Retinal pigment epithelial cell (primary cell): Measurements from ENCODE around the gene CLSTN2.
A peak's percentile ranks its signal among the peaks of the same experiment; 100 is the strongest.

ENCODE experiments used
- DNase-seq: peaks from one replicate; pipeline ENCODE4 v3.0.0-alpha.2; 2010; ENCODE audit warnings: low read depth
- H3K4me3 ChIP-seq: 2 replicates; pipeline ENCODE4 v1.5.1; 2011; ENCODE audit warnings: mild to moderate bottlenecking, low read length, control low read depth, moderate library complexity
- TF ChIP-seq, protein P1 (sequence below): conservative IDR thresholded peaks from 2 replicates; pipeline ENCODE4 v1.5.1; 2011; ENCODE audit warnings: low read depth, low read length, control low read depth, inconsistent platforms

CLSTN2 gene

DNA sequence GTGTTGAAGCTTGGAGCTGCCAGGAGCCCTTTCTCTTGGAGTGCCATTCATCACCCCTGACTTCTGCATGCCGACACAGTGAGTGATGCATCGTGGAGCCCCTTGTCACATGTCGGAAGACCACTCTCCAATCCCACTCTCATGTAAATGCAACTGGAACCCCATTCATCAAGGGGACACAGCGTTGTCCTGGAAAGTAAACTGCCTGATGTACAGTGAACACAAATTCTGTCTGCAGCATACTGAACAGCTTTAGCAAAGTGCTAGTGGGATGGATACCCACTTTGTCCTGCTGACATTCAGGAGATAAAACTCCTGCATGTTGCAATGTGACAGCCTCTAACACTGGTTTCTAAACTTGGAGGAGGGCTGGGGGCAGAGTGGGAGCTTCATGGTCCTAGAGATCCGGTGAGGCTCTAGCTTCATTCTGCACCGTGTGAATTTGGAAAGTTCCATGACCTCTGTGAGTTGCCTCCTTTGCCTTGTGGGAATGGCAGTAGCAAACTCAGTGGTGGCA lies 194.8 kb downstream of the CLSTN2 start:
- DNase-seq = no peak
- TF ChIP-seq, protein P1, sequence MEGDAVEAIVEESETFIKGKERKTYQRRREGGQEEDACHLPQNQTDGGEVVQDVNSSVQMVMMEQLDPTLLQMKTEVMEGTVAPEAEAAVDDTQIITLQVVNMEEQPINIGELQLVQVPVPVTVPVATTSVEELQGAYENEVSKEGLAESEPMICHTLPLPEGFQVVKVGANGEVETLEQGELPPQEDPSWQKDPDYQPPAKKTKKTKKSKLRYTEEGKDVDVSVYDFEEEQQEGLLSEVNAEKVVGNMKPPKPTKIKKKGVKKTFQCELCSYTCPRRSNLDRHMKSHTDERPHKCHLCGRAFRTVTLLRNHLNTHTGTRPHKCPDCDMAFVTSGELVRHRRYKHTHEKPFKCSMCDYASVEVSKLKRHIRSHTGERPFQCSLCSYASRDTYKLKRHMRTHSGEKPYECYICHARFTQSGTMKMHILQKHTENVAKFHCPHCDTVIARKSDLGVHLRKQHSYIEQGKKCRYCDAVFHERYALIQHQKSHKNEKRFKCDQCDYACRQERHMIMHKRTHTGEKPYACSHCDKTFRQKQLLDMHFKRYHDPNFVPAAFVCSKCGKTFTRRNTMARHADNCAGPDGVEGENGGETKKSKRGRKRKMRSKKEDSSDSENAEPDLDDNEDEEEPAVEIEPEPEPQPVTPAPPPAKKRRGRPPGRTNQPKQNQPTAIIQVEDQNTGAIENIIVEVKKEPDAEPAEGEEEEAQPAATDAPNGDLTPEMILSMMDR = no peak
- H3K4me3 ChIP-seq = no peak overlapping the region

DNA sequence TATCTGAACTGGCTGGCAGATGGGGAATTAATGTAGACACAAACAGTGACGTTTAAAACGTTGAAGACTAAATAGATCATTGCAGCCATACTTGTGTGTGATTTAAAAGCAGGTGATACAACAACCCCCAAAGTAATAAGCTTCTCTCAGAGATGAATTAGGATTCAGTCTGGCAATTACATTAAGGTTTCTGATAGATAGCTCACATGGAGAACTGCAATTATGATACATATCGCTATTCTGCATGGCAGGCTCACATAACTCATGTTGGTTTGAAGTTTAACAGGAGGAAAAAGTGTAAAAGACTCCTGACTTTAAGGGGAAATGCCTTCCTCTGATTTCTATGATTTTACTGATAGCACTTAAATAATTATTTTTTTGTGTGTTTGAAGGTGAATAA lies 196.9 kb downstream of the CLSTN2 start:
- DNase-seq = no peak
- TF ChIP-seq, protein P1 = no peak

DNA sequence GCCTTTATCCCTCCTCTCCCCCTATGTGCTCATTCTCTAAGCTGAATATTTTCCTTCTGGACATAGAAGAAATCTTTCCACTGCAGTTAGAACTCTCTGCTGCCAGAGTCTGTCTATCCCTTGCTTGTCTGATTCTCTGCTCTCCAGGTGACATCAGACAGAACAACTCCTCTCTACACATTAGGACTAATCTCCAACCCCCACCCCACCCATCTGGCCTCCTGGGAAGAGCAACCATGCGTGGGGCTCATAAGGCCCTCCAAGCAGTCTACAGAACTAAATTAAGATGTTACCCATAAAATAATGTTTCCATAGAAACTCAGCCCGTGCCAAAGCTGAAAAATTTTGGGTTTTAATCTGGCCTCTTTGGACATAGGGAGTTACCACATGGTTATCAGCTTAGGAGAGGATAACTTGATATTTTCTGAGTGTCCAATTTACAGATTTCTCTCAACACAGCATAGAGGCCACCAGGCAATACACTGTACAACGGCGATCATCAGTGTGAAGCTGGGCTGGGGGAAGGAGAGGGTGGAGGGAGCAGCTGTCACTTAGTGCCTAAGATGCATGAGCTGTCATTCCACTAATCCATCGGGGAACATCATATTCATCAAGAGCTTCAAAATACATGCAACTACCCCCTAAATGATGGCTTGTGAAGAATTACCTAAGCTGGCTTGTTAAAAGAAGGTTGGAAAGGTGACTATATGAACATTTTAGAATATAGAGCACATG lies 199.4 kb downstream of the CLSTN2 start:
- TF ChIP-seq, protein P1 = no peak
- no peak for DNase-seq
- no peak overlapping the region for H3K4me3 ChIP-seq

More for the DNA sequence above, 196.9 kb downstream of the CLSTN2 start:
- H3K4me3 ChIP-seq = no peak overlapping the region

DNA sequence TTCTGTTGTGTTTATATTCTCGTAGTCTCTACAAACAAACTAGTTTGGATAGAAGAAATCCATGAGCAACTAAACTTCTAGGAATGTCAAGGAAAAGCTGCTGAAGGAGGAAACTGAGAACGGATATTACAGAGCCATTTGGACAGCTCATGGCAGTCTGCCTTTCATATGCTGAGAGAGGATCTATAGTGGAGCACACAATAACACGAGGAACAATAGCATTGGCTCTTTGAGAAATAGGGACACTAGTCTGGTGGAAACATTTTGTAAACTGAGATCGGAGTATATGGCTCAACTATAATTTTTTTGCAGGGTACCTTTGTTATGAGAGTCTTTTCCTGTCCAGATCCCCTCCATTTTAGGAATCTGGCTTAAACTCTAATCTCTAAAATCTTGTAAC lies 200.5 kb downstream of the CLSTN2 start:
- H3K4me3 ChIP-seq = no peak overlapping the region
- TF ChIP-seq, protein P1 = no peak
- DNase-seq = no peak

DNA sequence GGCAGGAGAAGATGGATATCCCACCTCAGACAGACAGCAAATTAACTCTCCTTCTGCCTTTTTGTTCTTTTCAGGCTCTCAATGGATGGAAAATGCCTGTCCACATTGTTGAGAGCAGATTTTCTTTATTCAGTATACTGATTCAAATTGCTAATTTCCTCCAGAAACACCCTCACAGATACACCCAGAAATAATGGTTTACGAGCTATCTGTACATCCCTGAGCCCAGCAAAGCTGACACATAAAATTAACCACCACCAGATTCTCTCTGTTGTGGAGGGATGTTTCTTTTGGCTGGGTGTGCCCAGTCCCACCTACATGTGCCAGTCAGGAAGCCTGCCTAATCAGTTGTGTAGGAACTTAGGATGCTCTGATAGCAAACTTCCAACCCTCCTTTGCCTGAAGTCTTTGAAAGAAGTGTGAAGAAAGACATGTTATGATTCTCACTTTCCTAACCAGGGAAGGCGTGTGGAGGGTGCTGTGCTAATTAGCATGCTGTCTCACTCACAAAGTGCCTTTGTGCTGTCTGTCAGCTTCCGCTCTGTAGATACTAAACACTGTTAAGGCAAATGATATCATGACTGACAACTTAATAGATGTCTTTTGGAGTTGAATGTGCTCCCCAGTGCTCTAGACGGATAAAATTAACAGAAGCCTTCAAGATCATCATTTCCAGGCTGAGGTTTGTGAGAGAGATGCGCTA lies 208.5 kb downstream of the CLSTN2 start:
- H3K4me3 ChIP-seq = no peak overlapping the region
- no peak for DNase-seq
- TF ChIP-seq, protein P1 = no peak

DNA sequence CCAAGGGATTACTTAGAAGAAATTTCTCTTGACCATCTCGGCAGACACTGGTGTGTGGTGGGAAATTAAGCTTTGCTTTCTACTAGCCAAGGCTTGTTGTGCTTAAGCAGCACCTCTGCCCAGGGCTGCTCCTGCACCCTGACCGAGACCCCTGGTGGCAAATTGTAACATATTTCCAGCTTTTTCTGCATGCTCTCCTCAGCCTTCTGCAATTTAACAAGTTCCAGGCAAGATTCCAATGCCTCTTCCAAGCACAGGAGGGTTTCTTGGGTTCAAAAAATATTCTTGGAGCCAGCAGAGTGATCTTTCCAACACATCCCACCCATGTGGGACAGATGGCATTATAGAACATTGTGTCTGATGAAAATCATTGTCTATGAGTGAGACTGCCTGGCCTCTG lies 210.5 kb downstream of the CLSTN2 start:
- DNase-seq = no peak
- TF ChIP-seq, protein P1 = peak; percentile 21
- H3K4me3 ChIP-seq = no peak overlapping the region
